ENCODE measurements around the gene SPINK14. TPM values are rescaled to one million over a fixed set of nuclear protein-coding genes. Genes with fewer than 3 reads are reported as not detected.

The SPINK14 gene
- polyA plus RNA-seq, 1 donor from 2014 or later, result not detected

- no peaks in the 10 kb centered on the region for H3K27me3 ChIP-seq (ENCODE audit: insufficient read depth, low read depth, low read length)
- H3K36me3 ChIP-seq (ENCODE audit: insufficient read depth, low read length), result no peaks in the 10 kb centered on the region
- H2AFZ ChIP-seq (ENCODE audit: low read depth, low read length), result no peak overlapping the region
- no peak overlapping the region for H3K9ac ChIP-seq (ENCODE audit: low read length)
- H3F3A ChIP-seq (ENCODE audit: insufficient read depth, low read length, poor library complexity, severe bottlenecking), result no peaks in the 10 kb centered on the region
- H3K4me3 ChIP-seq (ENCODE audit: low read length), result no peak overlapping the region
- no peak for TF ChIP-seq EZH2 (IDR thresholded peaks at IDR 0.05; ENCODE audit: borderline replicate concordance, insufficient read depth, low read length, poor library complexity, severe bottlenecking)
- no peak for TF ChIP-seq MXI1 (conservative IDR thresholded peaks at IDR 0.05; ENCODE audit: poor library complexity, severe bottlenecking)
- TF ChIP-seq, protein P1, sequence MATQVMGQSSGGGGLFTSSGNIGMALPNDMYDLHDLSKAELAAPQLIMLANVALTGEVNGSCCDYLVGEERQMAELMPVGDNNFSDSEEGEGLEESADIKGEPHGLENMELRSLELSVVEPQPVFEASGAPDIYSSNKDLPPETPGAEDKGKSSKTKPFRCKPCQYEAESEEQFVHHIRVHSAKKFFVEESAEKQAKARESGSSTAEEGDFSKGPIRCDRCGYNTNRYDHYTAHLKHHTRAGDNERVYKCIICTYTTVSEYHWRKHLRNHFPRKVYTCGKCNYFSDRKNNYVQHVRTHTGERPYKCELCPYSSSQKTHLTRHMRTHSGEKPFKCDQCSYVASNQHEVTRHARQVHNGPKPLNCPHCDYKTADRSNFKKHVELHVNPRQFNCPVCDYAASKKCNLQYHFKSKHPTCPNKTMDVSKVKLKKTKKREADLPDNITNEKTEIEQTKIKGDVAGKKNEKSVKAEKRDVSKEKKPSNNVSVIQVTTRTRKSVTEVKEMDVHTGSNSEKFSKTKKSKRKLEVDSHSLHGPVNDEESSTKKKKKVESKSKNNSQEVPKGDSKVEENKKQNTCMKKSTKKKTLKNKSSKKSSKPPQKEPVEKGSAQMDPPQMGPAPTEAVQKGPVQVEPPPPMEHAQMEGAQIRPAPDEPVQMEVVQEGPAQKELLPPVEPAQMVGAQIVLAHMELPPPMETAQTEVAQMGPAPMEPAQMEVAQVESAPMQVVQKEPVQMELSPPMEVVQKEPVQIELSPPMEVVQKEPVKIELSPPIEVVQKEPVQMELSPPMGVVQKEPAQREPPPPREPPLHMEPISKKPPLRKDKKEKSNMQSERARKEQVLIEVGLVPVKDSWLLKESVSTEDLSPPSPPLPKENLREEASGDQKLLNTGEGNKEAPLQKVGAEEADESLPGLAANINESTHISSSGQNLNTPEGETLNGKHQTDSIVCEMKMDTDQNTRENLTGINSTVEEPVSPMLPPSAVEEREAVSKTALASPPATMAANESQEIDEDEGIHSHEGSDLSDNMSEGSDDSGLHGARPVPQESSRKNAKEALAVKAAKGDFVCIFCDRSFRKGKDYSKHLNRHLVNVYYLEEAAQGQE (IDR thresholded peaks at IDR 0.05; ENCODE audit: borderline replicate concordance), result no peak
- TF ChIP-seq SMC3 (conservative IDR thresholded peaks at IDR 0.05; ENCODE audit: poor library complexity), result no peak
- no peak for TF ChIP-seq TAF1 (IDR thresholded peaks at IDR 0.05; ENCODE audit: low read depth)
- TF ChIP-seq RAD21 (conservative IDR thresholded peaks at IDR 0.05), result no peak
- no peak for TF ChIP-seq EP300 (conservative IDR thresholded peaks at IDR 0.05; ENCODE audit: poor library complexity, severe bottlenecking)
- TF ChIP-seq, protein P2, sequence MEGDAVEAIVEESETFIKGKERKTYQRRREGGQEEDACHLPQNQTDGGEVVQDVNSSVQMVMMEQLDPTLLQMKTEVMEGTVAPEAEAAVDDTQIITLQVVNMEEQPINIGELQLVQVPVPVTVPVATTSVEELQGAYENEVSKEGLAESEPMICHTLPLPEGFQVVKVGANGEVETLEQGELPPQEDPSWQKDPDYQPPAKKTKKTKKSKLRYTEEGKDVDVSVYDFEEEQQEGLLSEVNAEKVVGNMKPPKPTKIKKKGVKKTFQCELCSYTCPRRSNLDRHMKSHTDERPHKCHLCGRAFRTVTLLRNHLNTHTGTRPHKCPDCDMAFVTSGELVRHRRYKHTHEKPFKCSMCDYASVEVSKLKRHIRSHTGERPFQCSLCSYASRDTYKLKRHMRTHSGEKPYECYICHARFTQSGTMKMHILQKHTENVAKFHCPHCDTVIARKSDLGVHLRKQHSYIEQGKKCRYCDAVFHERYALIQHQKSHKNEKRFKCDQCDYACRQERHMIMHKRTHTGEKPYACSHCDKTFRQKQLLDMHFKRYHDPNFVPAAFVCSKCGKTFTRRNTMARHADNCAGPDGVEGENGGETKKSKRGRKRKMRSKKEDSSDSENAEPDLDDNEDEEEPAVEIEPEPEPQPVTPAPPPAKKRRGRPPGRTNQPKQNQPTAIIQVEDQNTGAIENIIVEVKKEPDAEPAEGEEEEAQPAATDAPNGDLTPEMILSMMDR (IDR thresholded peaks at IDR 0.05; ENCODE audit: poor library complexity, severe bottlenecking), result no peak
- no peak for TF ChIP-seq POLR2AphosphoS5 (IDR thresholded peaks at IDR 0.05)
- no peaks in the 10 kb centered on the region for H4K20me1 ChIP-seq (ENCODE audit: insufficient read depth)
- no peaks in the 10 kb centered on the region for H3K9me2 ChIP-seq (ENCODE audit: insufficient read depth, low read length)
- no peak overlapping the region for H3K4me2 ChIP-seq (ENCODE audit: low read length)
- H3K79me2 ChIP-seq (replicated peaks; ENCODE audit: insufficient read depth, low read length), result no peaks in the 10 kb centered on the region
- no peak overlapping the region for H3K27ac ChIP-seq (ENCODE audit: low read length)
- no peaks in the 10 kb centered on the region for H3K9me3 ChIP-seq (ENCODE audit: low read length)
These were observed 5.0 kb upstream of the SPINK14 start for GRCh38 chr5:148163345-148163744.

GRCh38 chr5:148166550-148167283 is 1.6 kb upstream of the SPINK14 start:
- H3K27ac ChIP-seq (ENCODE audit: low read length), result no peak overlapping the region
- no peaks in the 10 kb centered on the region for H3K9me3 ChIP-seq (ENCODE audit: low read length)
- no peaks in the 10 kb centered on the region for H4K20me1 ChIP-seq (ENCODE audit: insufficient read depth)
- no peaks in the 10 kb centered on the region for H3K27me3 ChIP-seq (ENCODE audit: insufficient read depth, low read depth, low read length)
- H3K9ac ChIP-seq (ENCODE audit: low read length), result no peak overlapping the region
- TF ChIP-seq, protein P1 (IDR thresholded peaks at IDR 0.05; ENCODE audit: borderline replicate concordance), result no peak
- TF ChIP-seq, protein P2 (IDR thresholded peaks at IDR 0.05; ENCODE audit: poor library complexity, severe bottlenecking), result no peak
- TF ChIP-seq EP300 (conservative IDR thresholded peaks at IDR 0.05; ENCODE audit: poor library complexity, severe bottlenecking) (no peak), TAF1 (IDR thresholded peaks at IDR 0.05; ENCODE audit: low read depth) (no peak), SMC3 (conservative IDR thresholded peaks at IDR 0.05; ENCODE audit: poor library complexity) (no peak), EZH2 (IDR thresholded peaks at IDR 0.05; ENCODE audit: borderline replicate concordance, insufficient read depth, low read length, poor library complexity, severe bottlenecking) (no peak), RAD21 (conservative IDR thresholded peaks at IDR 0.05) (no peak), POLR2AphosphoS5 (IDR thresholded peaks at IDR 0.05) (no peak), MXI1 (conservative IDR thresholded peaks at IDR 0.05; ENCODE audit: poor library complexity, severe bottlenecking) (no peak)
- no peaks in the 10 kb centered on the region for H3K9me2 ChIP-seq (ENCODE audit: insufficient read depth, low read length)
- H3K79me2 ChIP-seq (replicated peaks; ENCODE audit: insufficient read depth, low read length), result no peaks in the 10 kb centered on the region
- no peaks in the 10 kb centered on the region for H3K36me3 ChIP-seq (ENCODE audit: insufficient read depth, low read length)
- no peak overlapping the region for H3K4me3 ChIP-seq (ENCODE audit: low read length)
- H3K4me2 ChIP-seq (ENCODE audit: low read length), result no peak overlapping the region
- H2AFZ ChIP-seq (ENCODE audit: low read depth, low read length), result no peak overlapping the region
- no peaks in the 10 kb centered on the region for H3F3A ChIP-seq (ENCODE audit: insufficient read depth, low read length, poor library complexity, severe bottlenecking)
